ENCODE results near the gene CADM1.

Gene CADM1

DNA sequence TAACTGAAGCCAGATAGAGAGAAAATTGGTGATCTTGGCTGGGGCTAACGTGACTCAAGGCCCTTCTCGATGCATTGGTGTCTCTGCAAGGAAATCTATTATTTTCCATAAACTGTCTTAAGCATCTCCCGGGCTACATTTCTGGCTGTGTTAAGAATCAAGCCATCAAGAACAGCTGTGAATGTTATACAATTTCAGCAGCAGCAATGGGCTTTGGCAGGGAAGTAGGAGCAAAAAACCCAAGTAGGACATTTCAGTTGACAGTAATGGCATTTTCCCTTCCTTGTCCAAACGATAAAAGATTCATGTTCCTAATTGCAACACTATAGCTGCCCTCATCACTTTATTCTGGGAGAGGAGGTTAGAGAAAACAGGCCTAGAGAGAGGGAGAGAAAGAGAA lies 335.0 kb downstream of the CADM1 start:
- no peak for DNase-seq

DNA sequence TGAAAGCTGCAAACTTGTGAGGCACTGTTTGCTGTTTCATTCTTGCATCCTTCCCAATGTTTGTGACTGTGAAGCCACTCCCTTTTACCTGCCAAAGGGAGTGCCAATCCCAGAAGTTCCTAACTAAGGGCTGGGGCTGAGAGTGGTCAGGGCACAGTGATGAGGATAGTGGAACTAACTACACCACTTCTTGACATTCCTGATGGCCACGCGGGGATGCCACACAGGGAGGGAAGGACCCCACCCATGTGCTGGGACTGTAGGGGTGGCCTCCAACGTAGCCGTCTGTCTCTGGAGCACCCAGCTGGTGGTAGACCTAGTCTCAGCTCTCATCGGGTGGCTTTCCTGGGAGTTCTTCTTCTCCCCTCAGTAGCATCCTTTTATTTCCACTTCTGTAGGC lies 335.5 kb downstream of the CADM1 start:
- DNase-seq = no peak

DNA sequence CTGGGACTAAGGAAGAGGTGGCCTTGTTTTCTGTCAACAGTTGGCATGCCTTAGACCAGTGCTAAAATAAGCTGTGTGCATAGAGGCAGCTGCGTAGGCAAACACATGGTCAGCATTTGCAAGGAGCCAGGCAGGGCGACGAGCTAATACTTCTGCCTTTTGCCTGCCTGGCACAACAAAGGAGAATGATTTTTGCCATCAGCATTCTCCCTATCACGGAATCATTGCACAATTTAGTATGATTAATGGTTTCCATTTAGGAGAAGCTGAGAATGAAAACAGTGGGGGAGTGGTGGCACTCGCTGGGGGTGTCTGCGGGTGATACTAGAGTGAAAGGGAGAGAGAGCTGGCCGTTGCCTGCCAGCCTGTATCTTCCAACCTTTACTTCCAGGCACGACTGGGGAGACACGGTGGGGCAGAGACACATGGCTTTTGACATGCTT lies 336.0 kb downstream of the CADM1 start:
- no peak for DNase-seq

DNA sequence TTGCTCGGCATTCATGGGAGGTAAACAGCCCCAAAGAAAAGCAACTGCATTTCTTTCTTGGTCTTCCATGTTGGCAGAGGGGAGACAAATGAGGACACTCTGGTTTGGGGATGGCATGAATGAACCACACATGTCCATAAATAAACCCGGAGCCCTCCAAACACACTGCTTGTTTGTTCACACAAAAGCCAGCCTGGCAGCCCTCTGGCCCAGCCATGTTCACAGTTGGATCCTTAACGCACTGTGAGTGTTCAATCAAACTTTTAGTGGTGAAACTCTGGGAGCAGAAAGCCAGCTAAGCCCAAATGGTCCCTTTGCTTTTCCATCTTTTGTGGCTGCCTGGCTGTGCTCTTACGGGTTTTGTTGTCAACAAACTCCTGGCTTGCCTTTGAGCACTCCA lies 336.8 kb downstream of the CADM1 start:
- DNase-seq = no peak

DNA sequence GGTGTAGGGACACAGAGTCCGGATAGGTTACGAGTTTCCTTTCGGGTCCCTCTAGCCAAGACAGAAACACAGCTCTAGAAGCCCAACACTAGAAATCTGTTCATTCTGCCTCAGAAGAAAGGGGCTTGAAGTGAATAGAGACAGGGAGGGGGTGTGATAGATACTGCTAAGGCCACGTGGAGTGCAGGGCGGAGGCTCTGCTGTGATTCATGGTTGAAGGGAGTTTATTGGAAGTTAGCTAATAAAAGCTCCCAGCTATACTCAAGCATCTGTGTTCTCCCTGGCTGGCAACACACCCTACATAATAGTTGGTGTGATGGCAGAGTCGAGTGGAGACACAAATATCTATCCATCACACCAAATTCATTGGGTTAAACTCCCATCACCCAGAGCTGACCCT lies 337.4 kb downstream of the CADM1 start:
- DNase-seq = no peak

DNA sequence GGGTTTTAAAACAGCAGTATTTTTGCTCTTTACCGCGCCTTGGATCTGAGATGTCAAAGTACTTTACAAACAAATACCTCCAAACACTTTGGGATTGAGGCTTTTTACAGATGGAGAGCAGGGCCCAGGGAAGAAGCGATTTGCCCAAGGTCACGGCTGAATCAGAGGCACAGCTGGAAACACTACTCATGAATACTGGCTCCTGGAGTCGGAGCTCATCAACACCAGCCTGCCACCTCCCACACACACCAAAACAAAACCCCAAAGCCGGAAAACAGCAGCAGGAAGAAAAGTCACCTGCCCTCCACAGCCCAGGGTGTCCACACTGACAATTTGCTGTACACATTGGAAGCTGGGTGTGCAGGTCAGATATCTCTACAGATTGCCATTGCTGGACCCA lies 339.4 kb downstream of the CADM1 start:
- no peak for DNase-seq

DNA sequence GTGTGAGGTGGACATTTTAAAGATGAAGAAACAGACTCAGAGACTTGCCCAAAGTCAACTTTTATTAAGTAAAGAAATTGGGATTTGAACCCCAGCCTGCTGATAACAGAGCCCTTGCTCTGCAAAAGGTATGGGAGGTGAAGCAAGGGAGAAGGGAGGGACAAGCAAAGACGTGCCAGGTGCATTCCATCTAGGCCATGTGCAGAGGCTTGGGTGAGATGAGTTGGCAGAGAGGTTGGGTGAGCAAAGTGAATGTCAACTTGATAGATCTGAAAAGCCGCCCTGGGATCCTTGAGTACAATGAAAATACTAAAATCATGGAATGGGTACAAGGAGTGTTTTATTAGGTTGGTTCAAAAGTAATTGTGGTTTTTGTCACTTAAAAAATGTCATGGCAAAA lies 341.3 kb downstream of the CADM1 start:
- no peak for DNase-seq

DNA sequence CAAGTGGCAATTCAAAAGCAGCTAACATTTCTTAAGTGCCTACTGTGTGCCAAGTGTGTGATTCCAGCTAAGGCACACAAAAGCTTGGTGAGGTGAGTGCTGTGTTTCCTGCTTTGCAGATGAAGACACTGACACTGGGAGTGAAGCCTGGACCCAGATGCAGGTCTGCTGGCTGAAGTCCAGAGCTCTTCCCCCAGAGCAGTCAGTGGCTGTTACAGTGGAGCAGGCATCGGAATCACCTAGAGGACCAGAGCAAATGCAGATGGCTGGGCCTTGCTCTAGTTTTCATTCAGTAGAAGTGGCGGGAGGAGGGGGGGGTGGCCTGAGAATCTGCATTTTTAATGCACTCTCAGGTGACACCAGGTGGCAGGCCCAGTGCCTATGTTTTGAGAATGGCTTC lies 342.3 kb downstream of the CADM1 start:
- DNase-seq = no peak

DNA sequence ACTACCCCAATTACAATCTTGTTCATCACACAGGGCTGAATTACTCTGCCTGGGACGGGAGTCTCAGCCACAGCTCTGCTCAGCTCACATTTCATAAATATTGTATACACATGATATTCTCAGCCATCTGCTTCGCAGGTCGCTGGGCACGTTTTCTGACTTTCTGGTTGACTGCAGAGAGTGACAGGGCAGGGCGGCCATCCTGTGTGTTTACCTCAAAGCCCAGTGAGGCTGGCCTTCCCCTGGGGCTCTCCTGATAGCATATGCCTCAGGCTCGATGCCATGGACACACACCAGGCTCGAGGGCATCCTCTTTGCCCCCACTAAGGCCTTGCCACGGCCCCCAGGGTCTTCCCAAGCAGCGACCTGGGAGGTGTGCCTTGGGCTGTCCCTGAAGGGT lies 345.0 kb downstream of the CADM1 start:
- DNase-seq = no peak

DNA sequence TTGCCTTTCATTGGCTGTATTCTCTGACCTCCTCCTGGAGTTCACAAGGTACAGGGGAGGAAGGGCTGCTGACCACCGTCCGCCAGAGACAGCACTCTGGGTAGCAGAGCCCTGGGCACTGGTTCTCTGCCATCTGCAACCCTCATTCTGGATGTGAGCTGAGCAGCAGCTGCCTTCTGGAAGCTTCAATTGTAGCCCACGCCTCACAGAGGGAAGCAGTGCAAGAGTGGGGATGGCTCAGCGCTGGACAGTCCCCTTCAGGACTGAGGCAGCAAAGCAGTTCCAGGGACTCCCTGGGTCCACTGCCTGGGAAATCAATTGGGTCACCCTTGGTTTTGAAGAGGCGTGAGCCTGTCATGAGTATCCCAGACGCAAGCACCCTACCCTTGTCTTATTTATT lies 346.2 kb downstream of the CADM1 start:
- DNase-seq = no peak

DNA sequence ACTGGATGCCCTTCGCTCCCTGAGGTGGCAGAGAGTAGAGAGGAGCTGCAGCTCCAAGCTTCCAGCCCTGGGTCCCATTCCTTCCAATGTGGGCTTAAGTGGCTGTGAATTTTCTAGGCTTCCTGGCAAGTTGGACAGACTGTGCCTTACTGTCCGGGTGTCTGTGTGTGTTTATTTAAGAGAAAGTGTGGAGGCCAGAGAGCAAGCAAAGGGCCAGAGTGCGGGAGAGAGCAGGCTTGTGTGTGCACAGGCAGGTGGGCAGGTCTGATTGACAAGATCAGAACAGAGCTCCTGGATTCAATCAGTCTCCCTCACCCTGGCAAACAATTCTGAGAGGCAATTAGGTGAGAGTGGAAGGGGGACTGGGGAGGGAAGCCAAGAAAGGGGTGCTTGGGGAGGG lies 347.0 kb downstream of the CADM1 start:
- DNase-seq = no peak

DNA sequence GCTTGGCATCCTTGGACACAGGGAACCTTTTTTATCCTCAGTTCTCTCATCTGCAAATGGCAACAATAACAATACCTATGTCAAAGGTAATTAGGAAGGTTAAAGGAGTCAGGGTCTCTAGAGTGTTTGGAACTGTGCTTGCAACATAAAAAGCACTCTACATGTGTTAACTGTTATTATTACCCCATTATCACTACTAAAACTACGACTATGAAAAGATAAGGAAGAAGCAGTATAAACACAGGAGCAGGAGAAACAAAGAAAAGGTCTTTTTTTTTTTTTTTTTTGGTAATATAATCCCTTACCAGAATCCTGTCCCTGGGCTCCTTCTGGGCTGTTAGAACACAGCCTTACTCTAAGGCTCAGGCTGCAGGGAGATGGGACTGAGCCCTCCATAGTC lies 348.2 kb downstream of the CADM1 start:
- DNase-seq = no peak

DNA sequence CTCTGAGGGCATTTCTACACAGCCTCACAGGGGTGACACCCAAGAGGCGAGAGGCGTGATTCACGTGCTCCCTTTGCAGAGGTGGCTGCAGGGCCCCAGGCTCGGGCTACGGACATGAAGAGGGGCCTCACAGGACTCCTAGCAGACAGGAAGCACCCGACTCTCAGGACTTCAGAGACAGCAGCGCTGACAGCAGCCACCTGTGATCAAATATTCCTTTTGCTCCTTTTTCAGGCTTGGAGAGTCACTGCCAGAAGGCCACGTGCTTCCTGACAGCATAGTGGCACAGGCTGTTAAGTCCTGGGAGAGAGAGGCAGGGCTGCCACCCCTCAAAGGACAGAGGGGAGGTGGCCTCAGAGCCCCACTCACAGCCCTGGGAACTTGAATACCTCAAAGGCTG lies 348.9 kb downstream of the CADM1 start:
- no peak for DNase-seq

DNA sequence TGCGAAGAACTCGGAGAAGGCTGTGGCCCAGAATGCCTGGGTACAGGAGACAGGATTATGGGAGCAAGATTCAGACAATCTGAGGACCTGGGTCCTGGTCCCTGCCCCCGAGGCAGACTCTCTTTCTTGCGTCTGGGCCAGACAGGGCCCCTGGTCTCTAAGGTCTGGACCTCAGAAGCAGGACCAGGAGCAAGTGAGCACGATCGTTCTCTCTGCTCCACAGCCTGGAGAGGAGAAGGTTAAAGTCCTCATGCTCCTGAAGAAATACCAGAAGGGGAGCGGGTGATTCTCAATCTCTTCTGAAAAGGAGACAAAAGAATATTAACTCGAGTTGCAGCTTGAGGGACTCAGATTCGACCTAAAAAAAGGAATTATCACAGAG lies 349.9 kb downstream of the CADM1 start:
- no peak for DNase-seq

DNA sequence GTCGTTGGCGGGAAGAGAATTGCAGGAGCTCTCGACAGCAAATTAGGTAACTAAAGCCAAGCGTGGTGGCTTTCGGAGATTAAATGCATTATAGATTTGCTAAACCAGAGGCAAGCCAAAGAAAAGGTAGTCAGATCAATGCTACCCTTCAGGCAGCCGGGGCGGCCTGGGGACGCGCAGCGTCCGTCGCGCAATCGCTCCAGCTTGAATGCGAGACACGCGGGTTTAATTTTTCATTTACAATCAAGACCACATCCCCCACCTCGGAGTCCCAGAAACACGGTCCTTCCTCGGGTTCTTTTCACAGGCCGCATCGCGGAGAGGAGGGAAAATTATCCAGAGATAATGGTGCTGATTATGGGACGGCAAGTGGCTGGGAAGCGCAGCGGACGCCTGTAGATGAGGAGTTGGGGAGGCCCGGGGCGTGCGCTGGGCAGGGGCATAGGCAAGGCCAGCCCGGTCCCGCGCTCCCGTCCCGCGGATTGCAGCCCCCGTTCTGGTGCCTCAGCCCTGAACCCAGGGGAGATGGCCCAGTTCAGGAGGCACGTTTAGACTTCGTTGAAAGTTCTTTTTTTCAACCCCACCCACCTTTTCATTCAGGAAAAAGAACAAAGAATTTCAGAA lies 350.4 kb downstream of the CADM1 start:
- DNase-seq = no peak

DNA sequence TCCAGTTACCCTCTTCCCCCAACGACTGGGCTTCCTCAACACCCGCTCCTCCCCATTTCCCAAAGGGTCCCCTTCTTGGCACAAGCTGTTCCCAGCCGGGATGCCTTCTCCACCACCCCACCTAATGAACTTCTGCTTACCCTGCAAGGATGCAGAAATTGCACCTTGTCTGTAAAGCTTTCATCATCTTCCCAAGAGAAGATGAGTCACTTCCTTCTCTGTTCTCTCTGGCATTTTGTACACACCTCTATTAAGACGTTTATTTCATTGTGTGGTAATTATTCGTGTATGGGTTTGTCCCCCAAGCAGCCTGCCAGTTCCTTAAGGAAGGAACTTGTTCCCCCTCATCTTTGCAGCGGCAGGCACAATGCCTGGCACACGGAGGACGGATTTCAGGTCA lies 351.1 kb downstream of the CADM1 start:
- DNase-seq = no peak

DNA sequence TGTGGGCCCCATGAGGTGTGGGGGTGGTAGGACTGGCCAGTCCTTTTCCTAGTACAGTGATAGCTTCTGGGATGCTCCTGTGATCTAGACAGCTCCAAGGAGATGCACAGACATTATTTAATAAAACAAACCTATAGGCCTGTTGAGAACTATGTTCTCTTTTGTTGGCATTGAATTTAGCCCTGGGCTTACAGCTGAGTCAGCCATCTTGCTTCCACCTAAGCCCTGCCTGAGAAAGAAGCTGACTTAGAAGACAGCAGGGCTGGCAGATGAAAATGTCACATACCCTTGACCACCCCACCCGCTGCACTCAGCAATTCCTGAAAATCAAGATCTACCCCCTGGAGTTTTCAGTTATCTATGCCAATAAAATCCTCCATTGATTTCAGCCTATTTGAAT lies 353.2 kb downstream of the CADM1 start:
- DNase-seq = no peak

DNA sequence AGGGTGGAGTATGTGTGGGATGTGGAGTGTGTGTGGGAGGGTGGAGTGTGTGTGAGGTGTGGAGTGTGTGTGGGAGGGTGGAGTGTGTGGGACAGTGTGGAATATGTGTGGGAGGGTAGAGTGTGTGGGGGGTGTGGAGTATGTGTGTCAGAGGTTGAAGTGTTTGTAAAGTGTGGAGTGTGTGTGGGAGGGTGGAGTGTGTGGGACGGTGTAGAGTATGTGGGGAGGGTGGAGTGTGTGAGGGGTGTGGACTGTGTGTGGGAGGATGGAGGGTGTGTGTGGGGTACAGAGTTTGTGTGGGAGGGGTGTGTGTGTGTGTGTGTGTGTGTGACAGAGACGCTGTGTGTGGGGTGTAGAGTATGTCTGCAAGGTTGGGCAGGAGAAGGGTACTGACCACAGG lies 355.5 kb downstream of the CADM1 start:
- DNase-seq = no peak

DNA sequence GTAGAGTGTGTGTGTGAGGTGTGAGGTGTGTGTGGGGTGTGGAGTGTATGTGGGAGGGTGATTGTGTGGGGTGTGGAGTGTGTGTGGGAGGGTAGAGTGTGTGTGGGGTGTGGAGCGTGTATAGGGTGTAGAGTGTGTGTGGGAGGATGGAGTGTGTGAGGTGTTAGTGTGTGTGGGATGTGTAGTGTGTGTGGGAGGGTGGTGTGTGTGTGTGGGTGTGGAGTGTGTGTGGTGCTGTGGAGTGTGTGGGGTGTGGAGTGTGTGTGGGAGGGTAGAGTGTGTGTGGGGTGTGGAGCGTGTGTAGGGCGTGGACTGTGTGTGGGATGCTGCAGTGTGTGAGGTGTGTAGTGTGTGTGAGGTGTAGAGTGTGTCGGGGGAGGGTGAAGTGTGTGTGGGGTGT lies 356.1 kb downstream of the CADM1 start:
- DNase-seq = no peak

DNA sequence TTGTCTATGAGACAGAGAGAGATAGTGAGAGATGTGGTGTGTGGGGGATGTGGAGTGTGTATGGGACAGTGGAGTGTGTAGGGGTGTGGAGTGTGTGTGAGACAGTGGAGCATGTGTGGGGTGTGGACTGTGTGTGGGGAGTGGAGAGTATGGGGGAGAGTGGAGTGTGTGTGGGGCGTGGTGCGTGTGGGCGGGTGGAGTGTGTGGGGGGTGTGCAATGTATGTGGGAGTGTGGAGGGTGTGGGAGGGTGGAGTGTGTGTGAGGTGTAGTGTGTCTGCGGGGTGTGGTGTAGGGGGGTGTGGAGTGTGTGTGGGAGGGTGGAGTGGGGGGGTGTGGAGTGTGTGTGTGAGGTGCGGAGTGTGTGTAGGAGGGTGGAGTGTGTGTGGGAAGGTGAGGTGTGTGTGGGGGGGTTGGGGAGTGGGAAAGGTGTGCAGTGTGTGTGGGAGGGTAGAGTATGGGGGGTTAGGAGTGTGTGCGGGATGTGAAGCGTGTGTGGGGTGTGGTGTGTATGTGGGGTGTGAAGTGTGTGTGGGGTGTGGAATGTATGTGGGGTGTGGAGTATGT lies 356.9 kb downstream of the CADM1 start:
- no peak for DNase-seq

DNA sequence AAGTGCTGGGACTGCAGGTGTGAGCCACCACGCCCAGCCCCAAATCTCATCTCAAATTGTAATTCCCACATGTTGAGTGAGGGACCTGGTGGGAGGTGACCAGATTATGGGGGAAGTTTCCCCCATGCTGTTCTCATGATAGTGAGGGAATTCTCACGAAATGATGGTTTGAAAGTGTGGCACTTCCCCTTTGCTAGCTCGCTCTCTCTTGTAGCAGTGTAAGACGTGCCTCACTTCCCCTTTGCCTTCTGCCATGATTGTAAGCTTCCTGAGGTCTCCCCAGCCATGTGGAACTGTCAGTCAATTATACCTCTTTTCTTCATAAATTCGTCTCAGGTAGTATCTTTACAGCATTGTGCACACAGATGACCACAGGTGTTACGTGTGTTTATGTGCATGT lies 357.8 kb downstream of the CADM1 start:
- no peak for DNase-seq

DNA sequence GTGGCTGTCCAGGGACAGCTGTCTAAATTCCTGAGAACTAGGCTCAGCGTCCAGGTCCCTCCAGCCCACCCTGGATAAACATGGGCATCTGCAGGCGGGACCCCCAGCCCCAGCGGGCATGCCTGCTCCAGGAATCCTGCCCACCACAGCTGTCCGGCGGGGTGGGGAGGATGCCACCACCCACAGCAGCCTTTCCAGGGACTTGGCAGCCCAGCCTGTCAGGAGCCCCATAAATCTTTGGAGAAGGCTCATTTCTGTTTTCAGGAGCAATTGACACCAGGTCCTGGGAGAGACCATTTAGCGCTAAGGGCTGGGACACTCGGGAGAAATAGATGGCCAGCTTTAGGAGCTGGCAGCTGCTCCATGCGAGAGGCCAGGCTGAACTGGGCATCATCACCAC lies 358.9 kb downstream of the CADM1 start:
- DNase-seq = no peak

DNA sequence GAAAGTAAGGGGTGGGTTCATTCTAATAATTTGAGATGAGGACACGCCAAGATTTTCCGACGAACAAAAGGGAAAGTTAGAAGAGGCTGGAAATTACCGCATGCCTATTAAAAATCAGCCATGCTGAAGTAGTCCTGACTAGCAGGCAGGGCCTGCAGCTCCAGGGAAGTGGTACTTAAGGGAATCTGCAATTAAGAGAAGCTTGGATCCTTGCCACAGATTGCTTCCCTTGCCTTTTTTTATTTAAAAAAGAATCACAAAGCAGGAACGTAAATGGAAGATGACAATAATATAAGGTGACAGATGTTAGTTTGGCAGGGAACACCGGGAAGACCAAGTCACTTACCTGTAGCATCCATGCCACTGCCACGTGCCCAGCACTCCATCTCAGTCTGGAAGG lies 359.3 kb downstream of the CADM1 start:
- DNase-seq = no peak

DNA sequence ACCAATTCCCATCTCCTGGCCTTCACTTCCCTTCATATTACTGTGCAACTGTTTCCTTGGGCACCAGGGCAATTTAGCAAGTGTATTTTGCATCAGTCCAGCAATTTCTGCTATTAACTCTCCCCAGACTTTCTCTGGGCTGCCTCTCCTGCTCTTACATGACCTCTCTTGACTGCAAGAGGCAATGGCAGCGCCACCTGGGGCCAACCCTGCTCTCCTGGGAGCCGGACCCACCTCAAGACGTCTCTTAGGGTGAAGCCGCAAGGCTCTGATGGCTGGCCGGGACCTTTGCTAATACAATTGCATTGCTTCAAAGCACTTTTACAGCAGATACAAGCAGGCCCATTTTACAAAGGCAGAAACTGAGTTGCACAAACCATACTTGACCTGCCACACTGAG lies 360.2 kb downstream of the CADM1 start:
- DNase-seq = no peak

All from right forelimb (tissue), 1 donor.